ENCODE results near the gene UBE2O.

DNA sequence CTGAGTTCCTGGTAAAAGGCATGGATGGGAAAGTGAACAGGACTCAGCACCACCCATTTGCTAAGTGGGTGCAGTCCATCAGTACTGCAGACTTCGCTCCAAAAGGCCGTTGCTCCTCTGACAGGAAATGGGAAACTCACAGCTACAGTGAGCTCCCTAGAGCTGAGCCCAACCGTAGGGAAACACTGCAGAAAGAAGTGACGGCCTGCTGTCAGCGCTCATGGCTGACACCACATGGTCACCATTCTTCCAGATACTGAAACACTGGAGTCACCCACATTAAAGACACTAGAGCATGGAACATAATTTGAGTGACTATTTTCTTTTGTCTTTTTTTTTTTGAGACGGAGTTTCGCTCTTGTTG, 31.9 kb downstream of the UBE2O start:
- TF ChIP-seq, protein P1, sequence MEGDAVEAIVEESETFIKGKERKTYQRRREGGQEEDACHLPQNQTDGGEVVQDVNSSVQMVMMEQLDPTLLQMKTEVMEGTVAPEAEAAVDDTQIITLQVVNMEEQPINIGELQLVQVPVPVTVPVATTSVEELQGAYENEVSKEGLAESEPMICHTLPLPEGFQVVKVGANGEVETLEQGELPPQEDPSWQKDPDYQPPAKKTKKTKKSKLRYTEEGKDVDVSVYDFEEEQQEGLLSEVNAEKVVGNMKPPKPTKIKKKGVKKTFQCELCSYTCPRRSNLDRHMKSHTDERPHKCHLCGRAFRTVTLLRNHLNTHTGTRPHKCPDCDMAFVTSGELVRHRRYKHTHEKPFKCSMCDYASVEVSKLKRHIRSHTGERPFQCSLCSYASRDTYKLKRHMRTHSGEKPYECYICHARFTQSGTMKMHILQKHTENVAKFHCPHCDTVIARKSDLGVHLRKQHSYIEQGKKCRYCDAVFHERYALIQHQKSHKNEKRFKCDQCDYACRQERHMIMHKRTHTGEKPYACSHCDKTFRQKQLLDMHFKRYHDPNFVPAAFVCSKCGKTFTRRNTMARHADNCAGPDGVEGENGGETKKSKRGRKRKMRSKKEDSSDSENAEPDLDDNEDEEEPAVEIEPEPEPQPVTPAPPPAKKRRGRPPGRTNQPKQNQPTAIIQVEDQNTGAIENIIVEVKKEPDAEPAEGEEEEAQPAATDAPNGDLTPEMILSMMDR (IDR thresholded peaks at IDR 0.05; ENCODE audit: low read length), result no peak
- no peak for TF ChIP-seq EZH2phosphoT487 (IDR thresholded peaks at IDR 0.05; ENCODE audit: low read length)

Measured in MM.1S (cell line).